Measurements from ENCODE around the gene NOSIP.

DNA sequence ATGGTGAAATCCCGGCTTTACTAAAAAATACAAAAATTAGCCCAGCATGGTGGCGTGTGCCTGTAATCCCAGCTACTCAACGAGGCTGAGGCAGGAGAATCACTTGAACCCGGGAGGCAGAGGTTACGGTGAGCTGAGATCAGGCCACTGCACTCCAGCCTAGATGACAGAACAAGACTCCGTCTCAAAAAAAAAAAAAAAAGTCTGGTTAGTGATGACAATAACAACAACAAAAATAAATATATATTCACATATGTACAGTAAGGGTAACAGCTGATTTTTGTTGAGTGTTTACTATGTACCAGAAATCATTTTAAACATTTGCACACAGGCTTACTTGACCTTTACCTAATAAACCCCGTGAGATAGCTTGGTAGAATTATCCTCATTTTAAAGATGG, 36.6 kb upstream of the NOSIP start:
- TF ChIP-seq, protein P1, sequence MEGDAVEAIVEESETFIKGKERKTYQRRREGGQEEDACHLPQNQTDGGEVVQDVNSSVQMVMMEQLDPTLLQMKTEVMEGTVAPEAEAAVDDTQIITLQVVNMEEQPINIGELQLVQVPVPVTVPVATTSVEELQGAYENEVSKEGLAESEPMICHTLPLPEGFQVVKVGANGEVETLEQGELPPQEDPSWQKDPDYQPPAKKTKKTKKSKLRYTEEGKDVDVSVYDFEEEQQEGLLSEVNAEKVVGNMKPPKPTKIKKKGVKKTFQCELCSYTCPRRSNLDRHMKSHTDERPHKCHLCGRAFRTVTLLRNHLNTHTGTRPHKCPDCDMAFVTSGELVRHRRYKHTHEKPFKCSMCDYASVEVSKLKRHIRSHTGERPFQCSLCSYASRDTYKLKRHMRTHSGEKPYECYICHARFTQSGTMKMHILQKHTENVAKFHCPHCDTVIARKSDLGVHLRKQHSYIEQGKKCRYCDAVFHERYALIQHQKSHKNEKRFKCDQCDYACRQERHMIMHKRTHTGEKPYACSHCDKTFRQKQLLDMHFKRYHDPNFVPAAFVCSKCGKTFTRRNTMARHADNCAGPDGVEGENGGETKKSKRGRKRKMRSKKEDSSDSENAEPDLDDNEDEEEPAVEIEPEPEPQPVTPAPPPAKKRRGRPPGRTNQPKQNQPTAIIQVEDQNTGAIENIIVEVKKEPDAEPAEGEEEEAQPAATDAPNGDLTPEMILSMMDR (IDR thresholded peaks at IDR 0.05), result no peak
- no peak for TF ChIP-seq EP300 (IDR thresholded peaks at IDR 0.05)
